GM12892 (cell line): ENCODE measurements around the gene ARFGAP2.

Experiments
- POLR2A ChIP-seq: IDR thresholded peaks from 2 replicates; pipeline ENCODE4 v1.6.1; 2011; ENCODE audit warnings: low read depth, low read length, control low read depth
- POLR2AphosphoS5 ChIP-seq: IDR thresholded peaks from 2 replicates; pipeline ENCODE4 v1.6.1; 2011; ENCODE audit warnings: low read depth, low read length, control low read depth
- TAF1 ChIP-seq: IDR thresholded peaks from 2 replicates; pipeline ENCODE4 v1.6.1; 2011; ENCODE audit warnings: low read depth, mild to moderate bottlenecking, control low read depth, low read length, borderline replicate concordance

DNA sequence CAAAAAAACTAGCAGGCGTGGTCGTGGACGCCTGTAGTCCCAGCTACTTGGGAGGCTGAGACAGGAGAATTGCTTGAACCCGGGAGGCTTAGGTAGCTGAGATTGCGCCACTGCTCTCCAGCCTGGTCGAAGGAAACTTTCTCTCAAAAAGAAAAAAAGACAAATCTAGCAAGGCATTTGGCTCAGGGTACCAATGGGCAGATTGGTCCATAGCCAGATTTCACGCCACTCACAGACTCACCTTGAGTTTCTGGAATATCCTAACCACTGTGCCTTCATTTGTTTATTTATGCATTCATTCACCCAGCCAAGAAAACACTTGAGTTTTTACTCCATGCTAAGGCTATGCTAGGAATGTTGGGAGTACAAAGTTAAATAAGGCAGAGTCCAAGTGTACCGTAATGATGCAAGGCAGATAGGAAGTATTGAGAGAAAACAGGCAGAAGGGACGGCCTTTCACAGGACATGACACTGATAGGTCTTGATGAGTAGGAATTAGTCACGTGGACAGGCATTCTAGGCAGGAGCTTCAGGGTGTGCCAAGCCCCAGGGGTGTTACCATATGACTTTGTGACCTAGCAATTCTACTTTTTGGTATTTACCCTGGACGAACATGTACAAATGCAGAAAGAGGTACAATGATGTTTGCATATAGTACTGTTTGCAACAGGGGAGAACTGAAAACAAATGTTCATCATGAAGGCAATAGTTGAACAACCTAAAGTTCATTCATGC is 12.6 kb upstream of the ARFGAP2 start:
- no peak for TF ChIP-seq POLR2A
- TF ChIP-seq TAF1: no peak
- TF ChIP-seq POLR2AphosphoS5: no peak
